GM21367 (cell line): ENCODE results near the gene MED14.
"Not testable (repeated sequence)": the region's sequence is repeated elsewhere in the genome, so short reads cannot be mapped to it uniquely, and the experiment has no call there.

ENCODE experiments used
- ATAC-seq: cut with Tn5 transposase; IDR thresholded peaks from one replicate; pipeline ENCODE4 v1.9.1; 2021; ENCODE audit not compliant: unreplicated experiment

Gene MED14

GRCh38 chrX:40735325-40736169 is at the start of gene MED14:
Gene MED14, minus strand, starts transcription at chrX:40735542. Its CDS starts 130 bp downstream, at chrX:40735412.
- peak; percentile 84 for ATAC-seq

GRCh38 chrX:40784516-40785151 is 49.3 kb upstream of the MED14 start:
- no peak for ATAC-seq

- not testable (repeated sequence) for ATAC-seq
Observed at GRCh38 chrX:40782644-40783259, 47.4 kb upstream of the MED14 start.

GRCh38 chrX:40780951-40781350 is 45.6 kb upstream of the MED14 start:
- no peak for ATAC-seq

- ATAC-seq: no peak
Observed at GRCh38 chrX:40780082-40780481, 44.7 kb upstream of the MED14 start.

- ATAC-seq: no peak
Observed at GRCh38 chrX:40778861-40779575, 43.7 kb upstream of the MED14 start.

GRCh38 chrX:40773809-40774208 is 38.5 kb upstream of the MED14 start:
- ATAC-seq: no peak

GRCh38 chrX:40773188-40773587 is 37.8 kb upstream of the MED14 start:
- no peak for ATAC-seq

- no peak for ATAC-seq
Observed at GRCh38 chrX:40772290-40772689, 36.9 kb upstream of the MED14 start.

- no peak for ATAC-seq
Observed at GRCh38 chrX:40761762-40762161, 26.4 kb upstream of the MED14 start.

- no peak for ATAC-seq
Observed at GRCh38 chrX:40759374-40759773, 24.0 kb upstream of the MED14 start.

GRCh38 chrX:40757058-40757457 is 21.7 kb upstream of the MED14 start:
- no peak for ATAC-seq

- ATAC-seq: no peak
Observed at GRCh38 chrX:40755291-40756249, 20.2 kb upstream of the MED14 start.

GRCh38 chrX:40749681-40750494 is 14.5 kb upstream of the MED14 start:
- peak; percentile 53 for ATAC-seq

GRCh38 chrX:40748977-40749376 is 13.6 kb upstream of the MED14 start:
- no peak for ATAC-seq

GRCh38 chrX:40746521-40746920 is 11.2 kb upstream of the MED14 start:
- ATAC-seq: no peak

GRCh38 chrX:40736170-40736505 is 796 bp upstream of the MED14 start:
- no peak for ATAC-seq

- no peak for ATAC-seq
Observed at GRCh38 chrX:40734971-40735324, 394 bp downstream of the MED14 start.

- ATAC-seq: no peak
Observed at GRCh38 chrX:40733706-40734105, 1.6 kb downstream of the MED14 start.

- ATAC-seq: not testable (repeated sequence)
Observed at GRCh38 chrX:40732499-40732898, 2.8 kb downstream of the MED14 start.
